GM18870 (cell line): ENCODE measurements around the gene FAM170B.

Experiments
- ATAC-seq: cut with Tn5 transposase; IDR thresholded peaks from one replicate; pipeline ENCODE4 v1.9.1; 2021; ENCODE audit warnings: moderate library complexity; ENCODE audit not compliant: unreplicated experiment

FAM170B gene

DNA sequence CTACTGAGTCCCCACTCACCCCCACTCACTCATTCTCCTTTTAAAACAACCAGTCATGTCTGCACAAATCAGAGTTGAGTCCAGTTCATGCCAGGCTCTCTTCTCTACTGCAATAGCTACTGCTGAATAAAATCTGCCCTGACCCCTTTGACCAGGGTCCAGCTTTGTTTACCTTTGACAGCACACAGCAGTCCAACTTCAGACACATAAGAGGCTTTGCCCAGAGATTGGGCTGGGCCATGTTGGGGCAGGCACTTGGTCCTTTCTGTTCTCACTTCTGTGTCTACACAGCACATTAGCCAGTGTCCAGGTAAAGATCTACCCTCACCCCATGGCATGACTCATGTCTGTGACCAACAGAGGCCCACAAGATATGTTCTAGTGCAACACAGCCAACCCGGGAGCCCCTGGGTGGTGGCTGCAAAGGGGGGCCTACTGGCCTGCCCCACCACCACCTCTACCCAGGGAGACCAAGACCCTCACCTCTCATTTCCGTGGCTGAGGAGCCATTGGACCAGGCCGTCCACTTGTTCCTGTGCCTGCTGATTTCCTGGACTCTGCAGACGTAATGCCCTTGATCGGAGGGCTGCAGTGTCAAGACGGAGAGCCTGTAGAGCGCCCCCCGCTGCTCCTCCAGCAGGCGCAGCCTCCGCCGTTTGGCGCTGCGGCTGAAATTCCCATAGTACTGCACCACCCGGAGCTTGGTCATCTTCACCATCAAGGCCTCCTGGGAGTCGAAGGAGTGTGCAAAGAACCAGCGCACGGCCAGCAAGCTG lies 26.5 kb downstream of the FAM170B start:
- ATAC-seq, result no peak

DNA sequence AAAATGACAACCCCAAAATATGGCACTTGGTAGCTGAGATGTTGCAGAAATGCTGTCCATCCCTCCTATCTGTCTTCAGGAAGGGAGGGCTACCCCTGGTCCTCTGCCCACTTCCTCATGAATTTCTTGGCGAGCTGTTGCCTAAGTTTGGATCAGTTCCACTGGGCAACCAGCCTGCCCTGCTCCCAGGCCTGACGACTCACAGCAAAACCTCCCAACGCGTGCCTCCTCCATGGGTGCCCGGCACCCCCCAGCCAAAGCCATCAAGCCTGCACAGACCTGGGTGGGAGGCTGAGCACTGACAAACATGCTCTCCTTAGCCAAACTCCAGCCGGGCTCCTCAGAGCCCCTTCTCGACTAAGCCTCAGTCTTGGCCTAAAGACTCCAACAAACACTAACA lies 27.4 kb downstream of the FAM170B start:
- no peak for ATAC-seq

DNA sequence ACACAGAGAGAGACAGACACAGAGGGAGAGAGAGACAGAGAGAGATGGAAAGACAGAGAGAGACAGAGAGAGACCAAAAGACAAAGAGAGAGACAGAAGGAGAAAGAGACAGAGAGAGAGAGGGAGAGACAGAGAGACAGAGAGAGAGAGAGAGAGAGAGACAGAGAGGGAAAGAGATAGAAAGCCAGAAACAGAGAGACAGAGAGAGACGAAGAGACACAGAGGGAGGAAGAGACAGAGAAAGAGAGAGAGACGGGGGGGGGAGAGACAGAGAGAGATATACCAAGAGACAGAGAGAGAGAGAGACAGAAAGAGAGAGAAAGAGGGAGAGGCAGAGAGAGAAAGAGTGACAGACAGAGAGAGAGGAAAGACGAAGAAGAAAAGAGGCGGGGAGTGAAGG lies 28.7 kb downstream of the FAM170B start:
- ATAC-seq, result no peak

DNA sequence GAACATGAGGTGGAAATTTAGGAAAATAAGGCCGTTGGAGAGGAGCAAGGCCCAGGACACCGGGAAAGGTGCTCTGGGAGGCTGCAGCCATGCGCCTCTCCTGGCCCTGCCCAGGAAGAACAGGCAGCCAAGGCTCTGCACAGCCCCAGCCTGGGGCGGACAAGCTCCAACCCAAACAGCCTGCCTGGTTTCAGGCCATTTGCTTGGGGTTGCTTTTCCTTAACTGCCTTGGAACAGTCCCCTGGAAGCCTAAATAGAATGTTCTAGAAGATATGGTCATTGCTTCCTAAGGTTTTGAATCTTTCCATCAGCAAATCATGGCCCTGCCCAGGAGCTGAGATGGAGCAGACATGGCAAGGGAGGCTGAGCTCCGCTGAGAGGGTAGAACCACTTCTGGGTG lies 29.5 kb downstream of the FAM170B start:
- no peak for ATAC-seq

DNA sequence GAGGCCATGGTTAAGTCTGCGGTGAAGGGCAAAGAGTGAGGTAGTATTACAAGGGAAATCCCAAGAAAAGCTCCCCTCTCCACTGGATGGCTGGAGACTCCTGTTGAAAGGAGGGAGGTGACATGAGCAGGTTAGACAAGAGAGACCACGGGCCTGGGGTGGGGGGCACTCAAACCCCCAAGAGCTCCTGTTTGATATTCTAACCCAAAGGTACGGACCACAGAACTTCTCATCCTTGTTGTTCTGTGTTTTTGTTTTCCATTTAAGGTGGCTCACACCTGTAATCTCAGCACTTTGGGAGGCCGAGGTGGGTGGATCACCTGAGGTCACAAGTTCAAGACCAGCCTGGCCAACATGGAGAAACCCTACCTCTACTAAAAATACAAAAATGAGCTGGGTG lies 30.1 kb downstream of the FAM170B start:
- ATAC-seq, result no peak

DNA sequence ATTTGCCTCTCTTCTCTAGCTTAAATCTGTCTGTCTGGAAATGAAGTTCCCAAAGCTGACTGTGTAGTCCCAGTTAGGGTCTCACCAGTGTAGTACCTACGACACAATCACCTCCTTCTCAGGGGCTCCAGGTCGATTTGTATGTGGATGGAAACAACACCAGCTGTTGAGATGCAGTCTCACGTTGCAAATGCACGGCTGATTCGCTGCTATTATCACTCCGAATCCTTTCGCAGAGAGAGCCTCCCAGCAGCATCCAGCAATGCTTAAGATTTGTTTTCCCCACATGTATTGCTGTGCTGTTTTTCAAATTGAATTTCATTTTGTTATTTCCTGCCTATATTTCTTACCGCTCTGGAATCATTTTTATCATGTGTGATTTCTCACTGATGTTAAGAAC lies 34.8 kb downstream of the FAM170B start:
- ATAC-seq, result no peak

DNA sequence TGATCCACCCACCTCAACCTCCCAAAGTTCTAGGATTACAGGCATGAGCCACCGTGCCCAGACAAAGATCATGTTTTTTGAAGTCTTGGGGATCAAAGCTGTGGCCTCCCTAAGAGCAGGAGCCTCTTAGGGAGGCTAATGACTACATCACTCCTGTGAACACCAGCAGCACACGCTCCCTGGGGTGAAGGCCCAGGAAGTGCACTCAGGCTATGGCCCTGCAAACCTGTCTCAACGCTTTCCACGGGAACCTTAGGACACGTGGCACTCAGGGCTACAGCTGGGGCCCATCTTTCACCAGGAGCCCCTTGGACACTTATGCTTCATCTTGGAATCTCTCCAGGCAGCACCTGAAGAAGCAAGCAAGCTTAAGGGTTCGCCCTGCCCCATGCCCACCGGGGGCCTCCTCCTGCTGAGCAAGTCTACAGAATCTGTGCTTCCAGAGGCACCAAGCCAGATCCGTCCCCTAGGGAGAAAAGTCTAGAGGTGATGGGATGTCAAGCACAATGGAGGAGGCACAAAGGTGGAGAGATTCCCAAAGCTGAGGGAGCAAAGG lies 36.9 kb downstream of the FAM170B start:
- no peak for ATAC-seq

DNA sequence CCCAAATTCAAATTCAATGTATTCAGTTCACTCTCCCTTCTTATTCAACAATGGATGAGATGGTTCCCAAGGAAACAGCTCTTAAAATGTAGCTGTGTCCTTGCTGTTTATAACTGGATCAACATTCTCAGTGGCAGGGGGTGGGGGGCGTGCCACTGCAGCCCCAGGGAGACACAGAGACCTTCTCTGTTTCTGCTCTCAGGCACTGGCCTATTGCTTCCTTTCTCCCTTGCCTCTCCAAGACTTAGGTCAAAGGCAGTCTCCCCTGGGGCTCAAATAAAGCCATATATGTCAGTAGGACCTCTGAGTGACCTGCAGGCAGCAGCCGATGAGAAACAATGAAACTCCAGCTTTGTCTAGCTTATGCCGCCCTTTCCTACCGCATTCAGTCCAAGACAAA lies 39.2 kb downstream of the FAM170B start:
- no peak for ATAC-seq

DNA sequence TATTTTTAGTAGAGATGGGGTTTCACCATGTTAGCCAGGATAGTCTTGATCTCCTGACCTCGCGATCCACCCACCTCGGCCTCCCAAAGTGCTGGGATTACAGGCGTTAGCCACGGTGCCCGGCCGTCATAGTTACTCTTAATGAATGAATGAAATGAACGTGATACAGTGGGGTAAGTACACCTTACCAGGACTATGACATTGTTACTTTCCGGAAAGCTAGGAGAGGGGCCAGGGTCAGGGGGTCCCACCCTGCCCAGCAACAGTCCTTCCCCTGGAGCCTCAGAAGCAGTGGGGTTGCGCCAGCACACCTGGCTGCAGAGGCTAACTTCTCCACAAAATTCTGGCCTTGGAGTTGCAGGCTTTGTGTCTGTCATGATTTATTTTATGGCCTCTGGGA lies 39.9 kb downstream of the FAM170B start:
- ATAC-seq, result no peak

DNA sequence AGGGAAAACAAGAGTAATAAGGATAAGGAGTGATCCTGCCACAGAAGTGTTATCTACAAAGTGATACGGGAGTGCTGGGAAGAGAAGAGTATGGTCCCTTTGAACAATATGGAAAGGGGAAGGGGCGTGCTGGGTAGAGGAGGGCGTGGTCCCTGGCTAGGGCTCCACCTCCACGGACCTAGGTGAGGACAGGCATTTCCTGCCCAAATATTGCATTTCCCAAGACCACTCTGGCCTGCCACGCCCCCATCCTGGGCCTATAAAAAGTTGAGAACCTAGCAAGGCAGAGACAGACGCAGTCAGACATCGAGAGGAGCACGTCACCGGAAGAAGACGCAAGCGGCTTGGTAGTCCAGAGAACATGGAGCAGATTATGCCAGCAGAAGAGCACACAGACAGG lies 41.3 kb downstream of the FAM170B start:
- no peak for ATAC-seq

DNA sequence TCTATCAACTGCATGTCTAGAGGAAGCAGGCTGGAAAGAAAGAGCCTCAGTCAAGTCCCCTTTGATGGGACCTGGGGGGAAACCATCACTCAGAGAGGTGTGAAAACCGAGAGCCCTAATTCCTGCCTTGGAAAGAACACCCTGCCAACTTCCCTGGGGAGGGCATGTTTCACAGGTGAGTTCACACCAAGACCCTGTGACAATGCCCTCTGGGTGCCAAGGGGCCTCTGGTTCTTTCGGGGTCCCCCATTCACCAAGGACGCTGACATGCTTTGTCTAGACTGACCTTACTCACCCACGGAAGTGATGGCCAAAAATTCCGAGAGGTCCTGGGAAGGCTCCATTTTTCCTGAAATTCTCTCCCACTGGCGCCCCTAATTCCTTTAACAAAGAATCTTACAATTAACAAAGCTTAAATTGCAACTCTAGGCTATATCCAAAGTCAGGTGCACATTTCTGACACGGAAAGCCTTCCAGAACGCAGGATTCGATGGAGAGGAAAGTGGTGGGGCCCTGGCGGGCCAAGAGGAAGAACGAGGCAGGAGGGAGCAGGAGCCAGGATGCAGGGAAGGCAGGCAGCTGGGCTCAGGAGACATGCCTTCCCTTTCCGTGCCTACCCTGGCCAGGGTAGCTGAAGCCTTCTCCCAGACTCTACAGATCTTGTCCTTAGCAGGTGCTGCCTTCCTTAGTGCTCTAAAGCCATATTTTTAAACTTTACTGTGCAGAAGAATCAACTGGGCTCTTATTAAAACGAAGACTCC lies 42.2 kb downstream of the FAM170B start:
- no peak for ATAC-seq

DNA sequence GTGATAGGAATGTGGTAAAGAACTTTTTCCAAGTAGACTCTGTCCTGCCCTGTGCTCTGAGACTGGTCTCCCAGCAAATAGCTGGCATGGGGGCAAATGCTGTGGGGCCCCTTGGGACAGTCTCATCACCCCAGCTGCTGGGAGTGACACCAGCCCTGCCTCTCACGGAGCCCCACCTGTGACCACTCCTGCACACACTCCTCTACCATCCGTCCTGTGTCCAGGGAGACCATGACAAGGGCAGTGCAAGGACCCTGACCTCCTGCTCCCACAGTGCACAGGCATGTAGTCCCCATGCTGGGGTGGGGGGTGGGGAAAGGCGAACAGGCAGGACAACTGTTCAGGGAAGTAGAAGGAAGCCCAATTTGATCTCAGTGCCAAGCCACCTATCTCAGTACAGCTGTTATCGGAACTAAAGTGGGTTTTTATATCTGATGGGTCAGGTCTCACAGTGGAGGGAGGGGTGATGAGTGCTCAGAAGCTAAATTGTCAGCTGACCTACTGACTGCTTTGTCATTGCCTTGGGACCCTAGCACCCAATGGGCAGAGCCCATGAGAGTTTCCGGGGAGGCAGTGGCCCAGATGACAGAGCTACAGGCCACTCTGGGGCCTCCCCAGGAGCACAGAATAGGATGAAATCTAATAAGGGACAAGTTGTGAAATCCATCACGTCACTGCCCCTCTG lies 43.0 kb downstream of the FAM170B start:
- ATAC-seq, result no peak

DNA sequence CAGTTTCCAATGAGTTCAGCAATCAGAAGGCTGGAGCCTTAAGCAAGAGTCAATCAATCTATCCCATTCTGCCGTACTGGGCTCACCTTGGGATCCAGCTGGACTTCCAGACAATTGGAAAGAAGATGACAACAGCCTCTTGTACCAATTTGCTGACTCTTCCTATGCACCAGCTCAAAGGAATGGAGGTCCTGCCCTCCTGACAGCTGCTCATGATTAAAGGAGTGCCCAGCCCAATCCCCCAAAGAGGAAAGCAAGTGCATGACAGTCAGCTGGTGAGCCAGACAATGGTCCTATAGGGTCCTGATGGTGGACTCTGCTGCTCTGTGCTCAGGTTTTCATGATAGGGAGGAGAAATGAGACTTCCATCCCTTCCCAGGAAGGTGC lies 43.6 kb downstream of the FAM170B start:
- no peak for ATAC-seq

DNA sequence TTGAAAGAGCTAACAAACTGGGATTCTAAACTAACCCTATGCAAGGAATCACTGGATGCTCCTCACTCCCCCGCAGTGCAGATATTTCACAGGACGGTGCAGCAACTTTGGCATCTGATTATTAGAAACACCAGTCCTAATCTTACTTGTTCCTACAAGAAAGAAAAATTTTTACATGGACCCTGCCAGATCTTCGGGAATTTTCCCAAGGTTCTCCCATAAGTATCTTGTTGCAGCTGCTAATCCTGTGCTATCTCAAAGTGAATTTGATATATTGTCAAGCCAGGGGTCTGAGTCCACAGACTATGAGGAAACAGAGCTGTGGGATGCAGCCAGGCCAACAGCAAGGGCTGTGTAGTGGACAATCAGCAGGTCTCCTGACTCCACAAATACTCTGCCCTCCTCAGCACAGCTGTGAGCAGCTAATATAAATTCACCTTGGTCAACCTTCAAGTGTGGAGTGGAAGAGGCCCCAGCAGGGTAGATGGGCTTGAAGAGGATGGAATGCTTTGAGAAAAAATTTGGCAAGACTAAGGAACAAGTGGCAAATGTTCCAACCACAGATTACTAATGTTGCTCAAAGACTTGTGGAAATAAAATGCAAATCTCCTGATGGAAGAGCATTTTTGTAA lies 44.1 kb downstream of the FAM170B start:
- no peak for ATAC-seq

DNA sequence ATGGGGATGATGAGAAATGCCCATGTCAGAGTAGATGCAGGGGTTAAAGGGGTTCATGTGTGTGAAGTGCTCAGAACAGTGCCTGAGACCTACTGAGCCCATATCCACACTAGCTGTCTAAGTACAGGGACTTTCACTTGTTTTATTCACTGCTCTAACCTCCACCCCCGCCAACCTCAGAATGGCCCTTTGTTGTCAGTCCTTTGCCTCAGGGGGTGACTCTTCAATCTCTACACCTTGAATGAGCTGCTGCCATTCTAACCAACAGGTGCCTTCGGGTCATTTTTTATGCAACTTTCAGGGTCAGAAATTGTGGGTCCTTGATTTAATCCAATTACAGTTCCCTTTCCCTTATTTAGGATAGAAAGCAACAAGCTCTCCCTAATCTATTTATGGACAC lies 44.7 kb downstream of the FAM170B start:
- no peak for ATAC-seq

DNA sequence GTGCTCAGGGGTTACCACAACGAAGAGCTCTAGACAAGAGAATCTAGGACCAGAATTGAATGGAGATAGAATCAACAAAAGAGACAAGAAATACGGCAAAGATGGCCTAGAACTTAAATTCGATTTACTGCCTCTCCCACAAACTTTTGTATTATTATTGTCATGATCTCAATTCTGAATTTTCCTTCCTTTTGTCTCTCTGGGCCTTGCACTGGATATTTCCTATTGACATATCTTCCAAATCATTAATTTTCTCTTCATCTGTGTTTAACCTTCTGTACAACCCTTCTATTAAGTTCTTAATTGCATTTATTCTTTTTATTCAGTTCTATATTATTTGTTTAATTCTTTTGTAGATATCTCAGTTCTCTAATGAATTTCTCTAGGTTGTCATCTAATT lies 46.9 kb downstream of the FAM170B start:
- ATAC-seq, result no peak

DNA sequence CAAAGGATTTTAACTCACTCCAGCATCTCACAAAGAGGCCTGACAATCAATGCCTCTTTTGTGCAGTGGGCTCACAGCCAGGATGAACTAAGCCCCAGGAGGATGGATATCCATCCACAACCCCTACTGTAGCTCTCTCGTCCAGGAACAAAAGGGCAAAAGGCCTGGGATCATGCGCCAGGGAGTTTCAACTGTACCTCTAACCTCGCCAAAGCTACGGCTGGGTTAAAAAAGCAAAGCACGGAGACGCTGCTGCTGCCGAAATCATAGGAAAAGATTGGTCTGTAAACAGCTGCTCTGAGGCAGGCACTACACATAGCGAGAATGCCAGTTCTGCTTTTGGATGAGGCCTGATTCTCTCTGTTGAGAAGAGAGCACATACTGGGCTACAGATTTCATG lies 50.6 kb downstream of the FAM170B start:
- no peak for ATAC-seq

DNA sequence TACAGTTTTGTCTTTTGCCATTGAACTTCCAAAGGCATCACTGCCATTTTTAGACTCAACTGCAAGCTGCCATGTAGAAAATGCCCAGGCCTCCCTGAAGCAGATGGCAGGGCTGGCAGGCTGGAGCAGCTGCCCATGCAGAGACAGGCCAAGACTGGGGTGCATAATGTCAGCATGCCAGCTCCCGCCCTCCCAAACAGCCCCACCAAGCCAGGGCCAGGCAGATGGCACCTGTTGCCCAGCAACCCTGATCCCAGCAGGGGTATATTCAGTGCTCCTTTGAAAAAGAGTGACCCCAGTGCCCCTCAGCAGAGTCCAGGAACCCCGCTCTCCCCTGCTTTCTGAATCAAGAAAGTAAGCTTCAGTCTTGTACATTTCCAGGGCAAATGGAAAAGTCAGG lies 51.1 kb downstream of the FAM170B start:
- no peak for ATAC-seq

DNA sequence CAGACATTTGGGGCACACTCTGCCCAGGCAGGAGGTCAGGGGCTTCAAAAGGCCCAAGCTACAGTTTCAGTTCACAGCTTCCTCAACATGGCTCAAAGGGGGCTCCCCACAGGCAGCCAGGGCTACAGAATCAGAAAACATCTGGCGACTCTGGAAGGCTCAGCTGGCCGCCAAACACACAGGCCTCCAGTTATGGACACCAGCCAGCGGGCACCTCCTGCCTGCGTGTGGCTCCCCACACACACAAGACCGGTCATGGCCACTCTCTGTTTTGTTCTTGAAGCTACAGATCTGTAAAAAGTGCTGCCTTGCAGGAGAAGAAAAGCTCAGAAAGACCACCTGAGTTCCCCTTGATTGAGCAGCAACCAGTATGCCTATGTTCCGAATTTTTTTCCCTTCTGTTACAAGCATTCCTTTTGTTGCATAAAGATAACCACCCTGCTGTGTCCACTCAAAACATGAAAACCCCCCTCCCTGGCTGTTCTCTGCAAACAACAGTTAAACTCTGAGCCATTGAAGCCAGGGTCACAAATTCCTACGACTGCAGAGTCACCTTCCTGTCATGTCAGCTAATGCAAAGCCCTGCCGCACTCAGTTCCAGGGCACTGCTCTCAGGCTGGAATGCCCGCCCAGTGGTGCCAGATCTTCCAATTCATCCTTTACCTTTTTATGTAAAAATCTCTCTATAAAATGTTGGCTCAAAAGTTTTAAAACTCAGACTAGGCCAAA lies 52.1 kb downstream of the FAM170B start:
- ATAC-seq, result no peak
